HG03066 (cell line): ENCODE results near the gene ACTR5.

ENCODE experiments used
- ATAC-seq: cut with Tn5 transposase; IDR thresholded peaks from one replicate; pipeline ENCODE4 v1.9.1; 2021; ENCODE audit warnings: low read depth; ENCODE audit not compliant: unreplicated experiment

ACTR5 gene

GRCh38 chr20:38728911-38729642 is 19.2 kb upstream of the ACTR5 start:
- no peak for ATAC-seq

- ATAC-seq, result no peak
These were observed 18.5 kb upstream of the ACTR5 start for GRCh38 chr20:38729767-38730166.

- no peak for ATAC-seq
These were observed 17.9 kb upstream of the ACTR5 start for GRCh38 chr20:38730167-38730988.

GRCh38 chr20:38730989-38731737 is 17.1 kb upstream of the ACTR5 start:
- ATAC-seq, result no peak

DNA sequence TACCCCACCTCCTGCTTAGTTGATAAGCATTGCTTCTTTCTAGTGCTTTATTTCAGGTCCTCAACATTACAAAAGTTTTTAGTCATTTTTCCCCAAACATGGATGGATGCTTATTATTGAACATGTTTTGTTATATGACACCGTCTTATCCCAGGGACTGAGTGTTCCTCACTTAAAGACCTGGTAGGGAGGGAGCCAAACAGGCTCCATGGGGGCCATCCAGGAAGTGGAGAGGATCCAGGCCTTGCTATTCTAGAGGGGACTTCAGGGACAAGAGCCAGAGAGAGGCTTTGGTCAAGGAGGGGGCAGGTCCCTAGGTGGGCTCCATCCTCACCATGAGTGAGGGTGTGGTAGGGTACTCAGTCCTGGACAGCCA is 16.5 kb upstream of the ACTR5 start:
- no peak for ATAC-seq

- no peak for ATAC-seq
These were observed 15.3 kb upstream of the ACTR5 start for GRCh38 chr20:38732981-38733380.

DNA sequence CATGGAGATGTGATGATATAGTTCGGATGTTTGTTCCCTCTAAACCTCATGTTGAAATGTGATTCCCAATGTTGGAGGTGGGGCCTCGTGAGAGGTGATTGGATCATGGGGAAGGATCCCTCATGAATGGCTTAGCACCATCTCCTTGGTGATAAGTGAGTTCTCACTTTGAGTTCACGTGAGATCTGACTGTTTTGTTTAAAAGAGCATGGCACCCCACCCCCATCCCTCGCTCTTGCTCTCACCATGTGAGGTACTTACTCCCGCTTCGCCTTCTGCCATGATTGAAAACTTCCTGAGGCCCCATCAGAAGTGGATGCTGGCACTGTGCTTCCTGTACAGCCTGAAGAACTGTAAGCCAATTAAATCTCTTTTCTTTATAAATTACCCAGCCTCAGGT is 13.1 kb upstream of the ACTR5 start:
- ATAC-seq, result no peak

- ATAC-seq, result no peak
These were observed 10.4 kb upstream of the ACTR5 start for GRCh38 chr20:38737887-38738286.

DNA sequence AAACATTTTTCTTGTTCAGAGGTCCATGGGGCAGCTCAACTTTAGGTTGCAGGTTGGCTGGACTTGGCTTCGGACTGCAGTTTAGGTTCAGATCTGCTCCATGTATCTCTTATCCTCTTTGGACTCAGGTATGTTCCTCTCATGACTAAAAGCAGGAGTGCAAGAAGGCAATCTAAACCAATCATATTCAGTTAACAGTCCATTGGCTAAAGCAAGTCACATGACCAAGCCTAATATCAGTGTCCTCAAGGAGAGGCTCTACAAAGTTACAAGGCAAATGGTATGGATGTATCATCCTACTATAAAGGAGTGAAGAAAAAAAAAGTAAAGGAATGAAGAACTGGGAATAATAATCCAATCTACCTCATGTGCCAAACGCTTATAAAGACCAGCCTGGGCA is 2.5 kb upstream of the ACTR5 start:
- ATAC-seq, result no peak

DNA sequence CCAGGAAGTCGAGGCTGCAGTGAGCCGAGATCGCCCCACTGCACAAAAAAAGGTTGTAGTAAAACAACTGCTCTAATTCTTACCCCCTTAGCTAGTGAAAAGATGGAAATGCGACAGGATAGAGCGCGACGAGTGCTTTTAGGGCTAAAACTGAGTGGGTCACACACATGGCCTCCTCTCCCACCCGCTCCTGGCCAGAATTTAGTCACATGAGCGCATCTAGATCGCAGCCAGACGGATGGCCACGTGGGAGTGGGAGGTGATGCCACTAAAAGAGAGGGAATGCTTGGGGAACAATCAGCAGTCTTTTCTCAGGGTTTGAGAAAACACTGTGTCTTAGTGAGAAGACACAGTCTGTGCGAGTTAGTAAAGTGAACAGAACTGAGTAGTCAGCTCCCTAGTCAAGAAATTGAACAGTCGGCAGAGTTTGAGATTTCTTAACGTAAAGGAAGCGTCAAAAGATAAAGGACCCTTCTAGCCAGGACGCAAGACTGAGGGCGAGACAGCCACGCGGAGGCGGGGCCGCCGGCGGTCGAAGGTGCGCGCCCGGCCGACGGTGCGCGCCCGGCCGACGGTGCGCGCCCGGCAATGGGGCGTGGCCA is 664 bp upstream of the ACTR5 start:
- no peak for ATAC-seq

- ATAC-seq, result peak; percentile 22
These were observed 545 bp downstream of the ACTR5 start for GRCh38 chr20:38748861-38749149.

DNA sequence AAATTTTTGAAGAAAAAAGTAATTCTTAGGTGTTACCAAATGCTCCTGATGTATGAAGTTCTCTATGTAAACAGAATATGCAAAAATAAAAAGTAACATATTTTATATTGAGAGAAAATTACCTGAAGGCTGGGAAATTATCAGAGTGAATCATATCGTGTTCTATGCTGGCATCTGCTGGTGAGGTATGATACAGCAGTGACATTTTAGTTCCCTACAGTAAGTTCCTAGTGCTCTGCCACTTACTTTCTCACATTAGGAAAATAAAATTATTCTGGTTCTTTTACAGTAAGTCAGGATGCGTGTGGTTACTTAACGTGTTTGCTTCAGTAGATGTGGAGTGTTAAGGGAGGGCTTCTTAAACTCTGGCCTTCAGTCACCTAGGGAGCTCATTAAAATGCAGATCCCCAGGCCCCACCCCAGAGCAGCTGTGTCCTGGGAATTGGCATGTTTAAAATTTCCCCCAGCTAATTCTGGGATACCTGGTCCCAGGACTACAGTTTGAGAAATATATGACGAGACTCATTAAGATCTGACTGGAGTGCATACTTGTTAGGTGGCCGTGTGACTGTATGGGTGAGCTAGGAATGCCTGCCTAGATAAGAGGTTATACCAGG is 3.2 kb downstream of the ACTR5 start:
- no peak for ATAC-seq

DNA sequence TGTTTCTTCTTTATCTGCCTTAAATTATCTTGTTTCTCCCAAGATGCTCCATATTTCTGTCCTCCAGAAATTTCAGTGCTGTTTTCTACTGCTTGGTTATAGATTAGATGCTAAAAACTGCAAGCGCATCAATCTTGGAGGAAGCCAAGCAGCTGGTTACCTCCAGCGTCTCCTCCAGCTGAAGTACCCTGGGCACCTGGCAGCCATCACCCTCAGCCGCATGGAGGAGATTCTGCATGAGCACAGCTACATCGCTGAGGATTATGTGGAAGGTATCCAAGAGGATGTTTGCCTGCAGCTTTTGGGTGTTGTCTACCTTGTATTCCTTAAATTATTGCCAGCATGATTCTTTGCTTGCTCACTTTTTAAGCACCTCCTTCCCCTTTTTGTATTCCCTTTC is 3.8 kb downstream of the ACTR5 start:
- ATAC-seq, result no peak

- no peak for ATAC-seq
These were observed 6.7 kb downstream of the ACTR5 start for GRCh38 chr20:38754924-38755323.

GRCh38 chr20:38755324-38755910 is 7.2 kb downstream of the ACTR5 start:
- no peak for ATAC-seq

DNA sequence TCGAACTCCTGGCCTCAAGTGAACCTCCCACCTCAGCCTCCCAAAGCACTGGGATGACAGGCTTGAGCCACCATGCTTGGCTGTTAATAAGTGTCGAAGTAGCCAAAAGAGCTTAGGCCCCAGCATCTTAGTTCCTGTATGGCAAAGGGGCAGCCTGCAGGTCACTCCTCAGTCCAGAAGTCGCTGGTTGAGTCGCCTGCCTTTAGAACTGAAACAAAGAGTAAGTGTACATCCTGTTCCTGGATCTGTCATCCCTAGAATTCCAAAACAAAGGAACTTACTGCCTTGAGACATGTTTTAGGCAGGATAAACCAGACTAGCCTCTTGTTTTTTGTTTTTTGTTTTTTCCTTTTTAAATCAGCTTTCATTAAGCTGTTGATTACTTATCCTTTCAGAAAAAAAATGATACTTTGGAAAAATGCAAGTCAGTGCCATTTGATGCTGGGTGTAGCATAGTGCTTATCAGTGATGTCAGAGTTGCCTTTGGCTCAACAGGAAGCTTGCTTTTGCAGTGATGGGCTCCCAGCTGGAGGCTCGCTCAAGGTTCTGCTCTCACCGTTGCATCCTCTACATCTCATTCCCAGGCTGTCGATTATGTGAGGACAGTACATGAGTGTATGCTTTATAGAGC is 9.0 kb downstream of the ACTR5 start:
- no peak for ATAC-seq

GRCh38 chr20:38759106-38759505 is 10.8 kb downstream of the ACTR5 start:
- no peak for ATAC-seq

DNA sequence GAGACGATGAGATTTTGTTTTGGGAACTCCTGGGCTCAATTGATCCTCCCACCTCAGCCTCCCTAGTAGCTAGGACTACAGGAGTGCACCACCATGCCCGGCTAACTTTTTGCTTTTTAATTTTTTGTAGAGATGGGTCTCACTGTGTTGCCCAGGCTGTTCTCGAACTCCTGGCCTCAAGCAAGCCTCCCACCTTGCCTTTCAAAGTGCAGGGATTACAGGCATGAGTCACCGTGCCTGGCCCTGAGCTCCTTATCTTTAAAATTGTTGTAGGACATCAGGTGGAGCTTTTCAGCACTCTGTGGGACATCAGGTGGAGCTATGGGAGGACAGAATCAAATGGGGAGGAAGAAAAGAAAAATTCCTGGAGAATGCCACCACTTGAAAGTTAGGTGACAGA is 12.7 kb downstream of the ACTR5 start:
- ATAC-seq, result no peak

- ATAC-seq, result no peak
These were observed 13.9 kb downstream of the ACTR5 start for GRCh38 chr20:38762174-38762573.

GRCh38 chr20:38763616-38764015 is 15.4 kb downstream of the ACTR5 start:
- no peak for ATAC-seq
